ENCODE data around the gene TRAPPC1. TPM values are rescaled to one million over a fixed set of nuclear protein-coding genes. Genes with fewer than 3 reads are reported as not detected.

Gene TRAPPC1
- total RNA-seq, 2 donors from 2014 or later = 57.9 to 70.9 TPM

DNA sequence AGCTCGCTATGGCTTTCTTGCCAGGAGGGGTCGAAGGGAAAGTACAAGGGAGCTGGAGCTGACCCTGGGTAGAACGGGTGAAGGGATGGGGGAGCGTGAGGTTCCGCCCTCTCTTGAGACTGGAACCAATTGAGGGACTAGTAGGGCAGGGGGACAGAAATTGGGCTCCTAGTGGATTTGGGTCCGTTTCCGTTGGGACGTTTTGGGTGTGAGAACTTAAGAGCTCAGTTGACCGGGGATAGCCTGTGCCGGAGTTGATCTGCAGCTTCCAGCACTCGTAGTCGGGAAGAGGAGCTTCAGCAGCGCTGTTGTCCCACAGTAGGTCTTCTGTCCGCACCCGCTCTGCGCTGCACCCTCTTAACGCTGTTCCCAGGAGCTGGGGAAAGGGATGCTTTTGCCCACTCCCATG lies 741 bp upstream of the TRAPPC1 start:
- H3K9me3 ChIP-seq = no peaks in the 10 kb centered on the region
- H3K36me3 ChIP-seq = no peaks in the 10 kb centered on the region
- DNase-seq (ENCODE audit: low spot score) = no peak
- TF ChIP-seq CTCF (IDR thresholded peaks at IDR 0.05) = no peak
- no peak for TF ChIP-seq POLR2AphosphoS5 (IDR thresholded peaks at IDR 0.05)
- TF ChIP-seq POLR2A (IDR thresholded peaks at IDR 0.05) = no peak
- intact Hi-C loops (cut with DNase I) = no loop called here
- peak overlapping the region; percentile 71 to 81 for H3K27ac ChIP-seq
- WGBS = under 1% methylated on average over 17 of the region's 17 CpGs
- H3K4me1 ChIP-seq (replicated peaks) = no peaks in the 10 kb centered on the region
- H3K4me3 ChIP-seq = peak overlapping the region; percentile 64 to 72
- no peaks in the 10 kb centered on the region for H3K27me3 ChIP-seq (replicated peaks; ENCODE audit: insufficient read depth)

DNA sequence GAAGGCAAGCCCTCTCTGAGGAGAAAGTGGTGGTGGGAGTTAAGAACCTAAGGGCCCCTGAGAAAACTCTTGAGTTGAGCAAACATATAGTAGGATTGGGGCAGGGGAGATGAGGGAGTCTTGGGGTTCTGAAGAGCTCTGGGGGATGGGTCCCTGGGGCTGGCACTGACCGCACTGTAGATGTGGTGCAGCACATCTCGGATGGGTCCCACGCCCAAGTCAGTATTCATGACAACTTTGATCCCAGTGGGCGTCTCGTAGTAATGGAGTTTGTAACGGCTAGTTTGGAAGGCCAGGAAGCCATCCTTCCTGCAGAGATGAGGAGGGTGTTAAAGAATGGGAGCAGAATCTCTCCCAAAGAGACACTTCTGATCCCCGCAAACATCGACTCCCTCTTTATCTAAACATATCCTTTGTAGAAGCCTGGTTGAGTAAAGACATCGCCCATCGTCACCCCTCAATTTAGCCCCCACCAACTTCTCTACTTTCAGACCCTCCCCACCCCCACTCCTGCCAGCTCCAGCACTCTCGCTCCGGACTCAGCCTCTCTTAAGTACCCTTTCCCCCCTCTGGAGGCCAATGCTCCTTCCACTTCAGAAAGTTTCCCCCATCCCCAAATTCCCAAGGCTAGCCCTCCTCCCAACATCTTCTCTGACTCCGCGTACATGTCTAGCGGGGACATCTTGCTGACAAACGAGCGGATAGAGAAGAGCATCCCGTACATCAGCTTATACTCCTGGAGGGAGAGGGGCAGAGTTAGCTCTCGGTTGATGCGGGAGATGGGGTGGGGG lies 710 bp downstream of the TRAPPC1 start:
- Histone ChIP-seq H3K27ac (peak overlapping the region; percentile 71 to 81), H3K36me3 (no peaks in the 10 kb centered on the region), H3K9me3 (no peaks in the 10 kb centered on the region), H3K4me3 (peak overlapping the region; percentile 64 to 72), H3K4me1 (replicated peaks) (no peaks in the 10 kb centered on the region), H3K27me3 (replicated peaks; ENCODE audit: insufficient read depth) (no peaks in the 10 kb centered on the region)
- DNase-seq (ENCODE audit: low spot score) = no peak
- 42% methylated on average over 20 of the region's 20 CpGs for WGBS
- intact Hi-C loops (cut with DNase I) = no loop called here
- TF ChIP-seq CTCF (IDR thresholded peaks at IDR 0.05) (no peak), POLR2AphosphoS5 (IDR thresholded peaks at IDR 0.05) (no peak)

GRCh38 chr17:7929158-7930023 lies 2.4 kb downstream of the TRAPPC1 start, which contains the start of gene KCNAB3:
KCNAB3 (minus strand) TSS chr17:7929856; CDS start chr17:7929435, 421 bp downstream.
- Histone ChIP-seq H3K4me1 (replicated peaks) (no peaks in the 10 kb centered on the region), H3K9me3 (no peaks in the 10 kb centered on the region), H3K27me3 (replicated peaks; ENCODE audit: insufficient read depth) (no peaks in the 10 kb centered on the region), H3K27ac (no peak within 1 kb of the TSS), H3K36me3 (no peaks in the 10 kb centered on the region), H3K4me3 (peak within 1 kb of the TSS in 1 of 2 donors; percentile 4)
- intact Hi-C loops (cut with DNase I) = no loop called here
- WGBS = 31% methylated on average over 55 of the region's 67 CpGs
- peak; percentile 60 for DNase-seq (ENCODE audit: low spot score)
- TF ChIP-seq POLR2A (IDR thresholded peaks at IDR 0.05) = no peak
- TF ChIP-seq POLR2AphosphoS5 (IDR thresholded peaks at IDR 0.05) = no peak
- TF ChIP-seq CTCF (IDR thresholded peaks at IDR 0.05) = no peak

DNA sequence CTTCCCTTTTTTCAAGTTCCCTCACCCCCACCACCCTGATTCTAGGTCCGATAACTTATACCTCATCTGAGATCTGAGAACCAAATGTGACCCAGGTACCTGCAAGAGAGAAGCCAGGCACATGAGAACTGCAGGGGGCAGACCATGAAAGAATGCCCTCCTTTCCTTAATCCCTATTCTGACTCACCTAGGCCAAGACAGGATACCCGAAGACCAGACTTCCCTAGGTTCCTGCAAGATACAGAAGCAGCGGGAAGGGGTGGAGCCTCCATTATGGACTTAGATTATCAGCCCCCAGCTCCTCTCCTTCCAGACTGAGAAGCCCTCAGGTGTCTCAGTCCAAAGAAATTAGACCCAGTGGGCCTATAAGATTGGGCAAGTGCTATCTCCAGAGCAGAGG lies 4.2 kb downstream of the TRAPPC1 start:
- DNase-seq (ENCODE audit: low spot score) = no peak
- H3K4me1 ChIP-seq (replicated peaks) = no peaks in the 10 kb centered on the region
- WGBS = 86% methylated on average over 3 of the region's 3 CpGs
- intact Hi-C loops (cut with DNase I) = no loop called here
- no peaks in the 10 kb centered on the region for H3K36me3 ChIP-seq
- no peak overlapping the region for H3K27ac ChIP-seq
- no peaks in the 10 kb centered on the region for H3K9me3 ChIP-seq
- TF ChIP-seq POLR2AphosphoS5 (IDR thresholded peaks at IDR 0.05) = no peak
- TF ChIP-seq CTCF (IDR thresholded peaks at IDR 0.05) = no peak
- TF ChIP-seq POLR2A (IDR thresholded peaks at IDR 0.05) = no peak
- no peak overlapping the region for H3K4me3 ChIP-seq
- H3K27me3 ChIP-seq (replicated peaks; ENCODE audit: insufficient read depth) = no peaks in the 10 kb centered on the region

Data from prostate gland (tissue), 2 donors.